ENCODE data around the gene IFNW1. TPM values are rescaled to one million over a fixed set of nuclear protein-coding genes. Genes with fewer than 3 reads are reported as not detected.
"Not testable (repeated sequence)": the region's sequence is repeated elsewhere in the genome, so short reads cannot be mapped to it uniquely, and the experiment has no call there.

IFNW1 gene
- total RNA-seq, 2 experiments from 2014 or later: not detected

GRCh38 chr9:21154018-21154608 is 12.5 kb upstream of the IFNW1 start:
- peaks cover under 1% of the 10 kb centered on the region for H3K9me3 Mint-ChIP-seq
- H3K36me3 Mint-ChIP-seq (ENCODE audit: low read depth): no peaks in the 10 kb centered on the region
- peaks cover 9% of the 10 kb centered on the region for H3K4me1 Mint-ChIP-seq (ENCODE audit: low read depth)
- ATAC-seq (peak; percentile 67), DNase-seq (peak; percentile 15)
- ChIA-PET POLR2A (no interaction called here), CTCF (interaction anchor here (0.8 to 1.9 kb wide), 6 partner anchors 14 to 166 kb away, joined by 3 to 7 read pairs (median 4); no protein-coding TSS in a partner anchor)
- H3K27ac Mint-ChIP-seq: no peak overlapping the region
- TF ChIP-seq, protein P1, sequence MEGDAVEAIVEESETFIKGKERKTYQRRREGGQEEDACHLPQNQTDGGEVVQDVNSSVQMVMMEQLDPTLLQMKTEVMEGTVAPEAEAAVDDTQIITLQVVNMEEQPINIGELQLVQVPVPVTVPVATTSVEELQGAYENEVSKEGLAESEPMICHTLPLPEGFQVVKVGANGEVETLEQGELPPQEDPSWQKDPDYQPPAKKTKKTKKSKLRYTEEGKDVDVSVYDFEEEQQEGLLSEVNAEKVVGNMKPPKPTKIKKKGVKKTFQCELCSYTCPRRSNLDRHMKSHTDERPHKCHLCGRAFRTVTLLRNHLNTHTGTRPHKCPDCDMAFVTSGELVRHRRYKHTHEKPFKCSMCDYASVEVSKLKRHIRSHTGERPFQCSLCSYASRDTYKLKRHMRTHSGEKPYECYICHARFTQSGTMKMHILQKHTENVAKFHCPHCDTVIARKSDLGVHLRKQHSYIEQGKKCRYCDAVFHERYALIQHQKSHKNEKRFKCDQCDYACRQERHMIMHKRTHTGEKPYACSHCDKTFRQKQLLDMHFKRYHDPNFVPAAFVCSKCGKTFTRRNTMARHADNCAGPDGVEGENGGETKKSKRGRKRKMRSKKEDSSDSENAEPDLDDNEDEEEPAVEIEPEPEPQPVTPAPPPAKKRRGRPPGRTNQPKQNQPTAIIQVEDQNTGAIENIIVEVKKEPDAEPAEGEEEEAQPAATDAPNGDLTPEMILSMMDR (IDR thresholded peaks at IDR 0.05): peak; percentile 22
- no peaks in the 10 kb centered on the region for H3K27me3 Mint-ChIP-seq
- no peak overlapping the region for H3K4me3 Mint-ChIP-seq
- intact Hi-C loops (cut with micrococcal nuclease): no loop called here

- Mint-ChIP-seq H3K4me3 (no peak overlapping the region), H3K27me3 (no peaks in the 10 kb centered on the region), H3K27ac (no peak overlapping the region), H3K4me1 (ENCODE audit: low read depth) (peaks cover 7% of the 10 kb centered on the region), H3K36me3 (ENCODE audit: low read depth) (no peaks in the 10 kb centered on the region), H3K9me3 (peaks cover 3% of the 10 kb centered on the region)
- ChIA-PET POLR2A (no interaction called here), CTCF (interaction anchor here (0.8 to 1.9 kb wide), 6 partner anchors 15 to 167 kb away, joined by 3 to 7 read pairs (median 4); no protein-coding TSS in a partner anchor)
- TF ChIP-seq, protein P1 (IDR thresholded peaks at IDR 0.05): no peak
- DNase-seq (no peak), ATAC-seq (no peak)
- intact Hi-C loops (cut with micrococcal nuclease): no loop called here
Observed at GRCh38 chr9:21153336-21154017, 11.8 kb upstream of the IFNW1 start.

- ChIA-PET POLR2A (no interaction called here), CTCF (no interaction called here)
- ATAC-seq: peak; percentile 45
- H3K27me3 Mint-ChIP-seq: no peaks in the 10 kb centered on the region
- H3K4me1 Mint-ChIP-seq (ENCODE audit: low read depth): peaks cover 20% of the 10 kb centered on the region
- intact Hi-C loops (cut with micrococcal nuclease): no loop called here
- H3K36me3 Mint-ChIP-seq (ENCODE audit: low read depth): peaks cover 3% of the 10 kb centered on the region
- TF ChIP-seq, protein P1 (IDR thresholded peaks at IDR 0.05): no peak
- H3K27ac Mint-ChIP-seq: peak overlapping the region; percentile 51
- H3K4me3 Mint-ChIP-seq: peak overlapping the region; percentile 16
- no peak for DNase-seq
- H3K9me3 Mint-ChIP-seq: peaks cover 13% of the 10 kb centered on the region
Observed at GRCh38 chr9:21144603-21145002, 3.0 kb upstream of the IFNW1 start.

- ATAC-seq (no peak), DNase-seq (no peak)
- H3K4me3 Mint-ChIP-seq: no peak overlapping the region
- H3K36me3 Mint-ChIP-seq (ENCODE audit: low read depth): no peaks in the 10 kb centered on the region
- POLR2A ChIA-PET: no interaction called here
- no peaks in the 10 kb centered on the region for H3K27me3 Mint-ChIP-seq
- peaks cover 9% of the 10 kb centered on the region for H3K4me1 Mint-ChIP-seq (ENCODE audit: low read depth)
- CTCF ChIA-PET: interaction anchor here (1.1 to 1.6 kb wide), 2 partner anchors 23 to 26 kb away, joined by 3 to 5 read pairs; no protein-coding TSS in a partner anchor
- no peaks in the 10 kb centered on the region for H3K9me3 Mint-ChIP-seq
- TF ChIP-seq, protein P1 (IDR thresholded peaks at IDR 0.05): no peak
- intact Hi-C loops (cut with micrococcal nuclease): no loop called here
- no peak overlapping the region for H3K27ac Mint-ChIP-seq
Observed at GRCh38 chr9:21137020-21137419, 4.6 kb downstream of the IFNW1 start.

- intact Hi-C loops (cut with micrococcal nuclease): no loop called here
- Mint-ChIP-seq H3K27me3 (no peaks in the 10 kb centered on the region), H3K9me3 (no peaks in the 10 kb centered on the region), H3K4me1 (ENCODE audit: low read depth) (no peaks in the 10 kb centered on the region), H3K27ac (no peak overlapping the region), H3K4me3 (no peak overlapping the region), H3K36me3 (ENCODE audit: low read depth) (no peaks in the 10 kb centered on the region)
- DNase-seq (no peak), ATAC-seq (no peak)
- ChIA-PET CTCF (interaction anchor here (1.3 to 1.6 kb wide), 2 partner anchors 25 to 47 kb away, joined by 4 to 5 read pairs; no protein-coding TSS in a partner anchor), POLR2A (interaction anchor here (0.7 to 1.0 kb wide), 2 partner anchors 28 to 606 kb away, joined by 4 read pairs; no protein-coding TSS in a partner anchor)
- TF ChIP-seq, protein P1 (IDR thresholded peaks at IDR 0.05): no peak
Observed at GRCh38 chr9:21135736-21136135, 5.9 kb downstream of the IFNW1 start.

DNA sequence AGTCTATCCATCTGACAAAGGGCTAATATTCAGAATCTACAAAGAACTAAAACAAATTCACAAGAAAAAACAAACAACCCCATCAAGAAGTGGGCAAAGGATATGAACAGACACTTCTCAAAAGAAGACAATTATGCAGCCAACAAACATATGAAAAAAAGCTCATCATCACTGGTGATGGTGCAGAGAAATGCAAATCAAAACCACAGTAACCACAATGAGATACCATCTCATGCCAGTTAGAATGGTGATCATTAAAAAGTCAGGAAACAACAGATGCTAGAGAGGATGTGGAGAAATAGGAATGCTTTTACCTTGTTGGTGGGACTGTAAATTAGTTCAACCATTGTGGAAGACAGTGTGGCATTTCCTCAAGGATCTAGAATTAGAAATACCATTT is 13.4 kb downstream of the IFNW1 start:
- ATAC-seq; DNase-seq; H3K4me3 Mint-ChIP-seq; intact Hi-C loops (cut with micrococcal nuclease); H3K36me3 Mint-ChIP-seq (ENCODE audit: low read depth); H3K27me3 Mint-ChIP-seq; H3K4me1 Mint-ChIP-seq (ENCODE audit: low read depth); H3K27ac Mint-ChIP-seq; H3K9me3 Mint-ChIP-seq; CTCF ChIA-PET: not testable (repeated sequence)
- POLR2A ChIA-PET: interaction anchor here (0.6 kb wide), 1 partner anchor 1159 kb away, joined by 3 read pairs; no protein-coding TSS in a partner anchor

Data from activated CD8-positive, alpha-beta T cell treated with anti-CD3 and anti-CD28 coated beads for 36 hours (primary cell).